ENCODE results near the gene PRRX1.

The PRRX1 gene

DNA sequence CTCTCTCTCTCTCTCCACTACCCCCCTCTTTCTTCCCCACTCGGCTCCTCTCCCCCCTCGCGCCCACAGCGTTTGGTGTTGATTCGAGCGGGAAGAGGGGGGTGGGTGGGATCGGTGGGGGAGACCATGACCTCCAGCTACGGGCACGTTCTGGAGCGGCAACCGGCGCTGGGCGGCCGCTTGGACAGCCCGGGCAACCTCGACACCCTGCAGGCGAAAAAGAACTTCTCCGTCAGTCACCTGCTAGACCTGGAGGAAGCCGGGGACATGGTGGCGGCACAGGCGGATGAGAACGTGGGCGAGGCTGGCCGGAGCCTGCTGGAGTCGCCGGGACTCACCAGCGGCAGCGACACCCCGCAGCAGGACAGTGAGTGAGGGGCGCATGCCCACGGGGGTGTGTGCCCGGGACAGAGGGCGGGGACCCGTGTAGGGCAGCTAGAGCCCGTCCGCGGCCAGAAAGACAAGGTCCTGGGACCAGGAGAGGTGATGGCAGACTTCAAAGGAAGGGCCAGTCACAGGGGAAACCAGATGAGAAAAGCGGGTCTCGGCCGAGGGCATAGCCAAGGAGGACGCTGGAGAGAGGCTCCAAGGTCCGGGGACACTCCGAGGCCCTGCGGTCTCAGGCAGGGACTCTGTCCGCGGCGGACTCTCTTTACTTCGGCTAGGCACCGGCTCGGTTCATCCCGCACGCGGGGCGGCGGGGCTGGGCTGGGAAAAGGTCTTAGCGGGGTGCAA is at the start of gene PRRX1:
Gene PRRX1 (plus strand): TSS at position 39 of the 735 bp plus-strand sequence. CDS start 88 bp downstream, at position 127.
- TF ChIP-seq FOXA1 (IDR thresholded peaks at IDR 0.05) (no peak), ZNF384 (IDR thresholded peaks at IDR 0.05) (no peak), SUZ12 (IDR thresholded peaks at IDR 0.05) (no peak), CTBP1 (IDR thresholded peaks at IDR 0.05; ENCODE audit: borderline replicate concordance) (no peak), L3MBTL2 (conservative IDR thresholded peaks at IDR 0.05) (peak; percentile 75)
- DNase-seq (ENCODE audit: extremely low spot score) = peak; percentile 47
- ChIA-PET POLR2A (no interaction called here), CTCF (no interaction called here)

DNA sequence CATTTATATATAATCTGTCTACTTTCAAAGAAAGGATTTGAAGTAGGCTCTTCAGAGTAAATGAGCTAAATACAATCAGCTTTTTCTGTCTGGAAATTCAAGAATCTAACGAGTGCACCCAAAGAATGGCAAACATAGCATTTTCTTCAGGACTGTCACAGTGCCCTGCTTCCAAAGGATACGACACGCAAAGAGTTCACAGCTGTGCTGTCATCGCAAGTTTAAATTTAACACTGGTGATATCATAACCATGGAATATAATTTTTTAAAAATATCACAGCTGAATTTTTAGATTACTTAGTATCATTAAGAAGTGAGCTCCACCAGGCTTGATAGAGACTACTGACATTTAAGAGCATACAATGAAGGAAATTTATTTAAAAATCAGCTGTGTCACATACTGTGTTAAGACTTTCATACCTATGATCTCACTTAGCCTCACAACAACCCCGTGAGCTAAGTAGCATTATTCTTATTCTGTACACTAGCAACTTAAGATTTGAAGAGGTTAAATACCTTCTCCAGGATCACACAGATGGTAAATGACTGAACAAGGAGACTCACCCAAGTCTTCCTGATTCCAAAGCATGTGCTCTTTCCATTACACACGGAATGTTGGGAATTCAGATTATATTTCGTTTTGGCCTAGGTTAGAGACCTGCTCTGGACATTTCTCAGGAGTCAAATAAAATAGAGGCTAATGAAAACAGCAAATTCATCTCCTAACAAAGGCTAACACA is 46.2 kb upstream of the PRRX1 start:
- no peak for DNase-seq (ENCODE audit: extremely low spot score)
- CTCF ChIA-PET = no interaction called here
- TF ChIP-seq CTBP1 (IDR thresholded peaks at IDR 0.05; ENCODE audit: borderline replicate concordance) (no peak), FOXK2 (IDR thresholded peaks at IDR 0.05) (no peak), SUZ12 (IDR thresholded peaks at IDR 0.05) (no peak), SP1 (IDR thresholded peaks at IDR 0.05) (no peak), FOXM1 (IDR thresholded peaks at IDR 0.05; ENCODE audit: borderline replicate concordance) (no peak), ZNF384 (IDR thresholded peaks at IDR 0.05) (no peak), LEF1 (IDR thresholded peaks at IDR 0.05; ENCODE audit: borderline replicate concordance) (no peak), NFRKB (IDR thresholded peaks at IDR 0.05) (no peak), L3MBTL2 (conservative IDR thresholded peaks at IDR 0.05) (no peak), ARNT (IDR thresholded peaks at IDR 0.05) (no peak), HDGF (IDR thresholded peaks at IDR 0.05; ENCODE audit: borderline replicate concordance) (no peak), FOXA1 (IDR thresholded peaks at IDR 0.05) (no peak)
- TF ChIP-seq, protein P1, sequence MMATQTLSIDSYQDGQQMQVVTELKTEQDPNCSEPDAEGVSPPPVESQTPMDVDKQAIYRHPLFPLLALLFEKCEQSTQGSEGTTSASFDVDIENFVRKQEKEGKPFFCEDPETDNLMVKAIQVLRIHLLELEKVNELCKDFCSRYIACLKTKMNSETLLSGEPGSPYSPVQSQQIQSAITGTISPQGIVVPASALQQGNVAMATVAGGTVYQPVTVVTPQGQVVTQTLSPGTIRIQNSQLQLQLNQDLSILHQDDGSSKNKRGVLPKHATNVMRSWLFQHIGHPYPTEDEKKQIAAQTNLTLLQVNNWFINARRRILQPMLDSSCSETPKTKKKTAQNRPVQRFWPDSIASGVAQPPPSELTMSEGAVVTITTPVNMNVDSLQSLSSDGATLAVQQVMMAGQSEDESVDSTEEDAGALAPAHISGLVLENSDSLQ (IDR thresholded peaks at IDR 0.05) = no peak
- POLR2A ChIA-PET = no interaction called here

- TF ChIP-seq NFRKB (IDR thresholded peaks at IDR 0.05) (no peak), TARDBP (IDR thresholded peaks at IDR 0.05) (no peak), BHLHE40 (IDR thresholded peaks at IDR 0.05; ENCODE audit: borderline replicate concordance) (no peak), SUZ12 (IDR thresholded peaks at IDR 0.05) (no peak), LEF1 (IDR thresholded peaks at IDR 0.05; ENCODE audit: borderline replicate concordance) (no peak), SP1 (IDR thresholded peaks at IDR 0.05) (no peak), ZNF384 (IDR thresholded peaks at IDR 0.05) (no peak), ELF4 (IDR thresholded peaks at IDR 0.05) (no peak), ARNT (IDR thresholded peaks at IDR 0.05) (no peak), HDGF (IDR thresholded peaks at IDR 0.05; ENCODE audit: borderline replicate concordance) (no peak), CTBP1 (IDR thresholded peaks at IDR 0.05; ENCODE audit: borderline replicate concordance) (no peak), FOXK2 (IDR thresholded peaks at IDR 0.05) (no peak), L3MBTL2 (conservative IDR thresholded peaks at IDR 0.05) (no peak), FOXM1 (IDR thresholded peaks at IDR 0.05; ENCODE audit: borderline replicate concordance) (no peak), FOXA1 (IDR thresholded peaks at IDR 0.05) (no peak)
- TF ChIP-seq, protein P1 (IDR thresholded peaks at IDR 0.05) = no peak
- DNase-seq (ENCODE audit: extremely low spot score) = no peak
- POLR2A ChIA-PET = no interaction called here
- CTCF ChIA-PET = no interaction called here
Measured at GRCh38 chr1:170618421-170618820, 45.5 kb upstream of the PRRX1 start.

GRCh38 chr1:170619241-170620028 is 44.5 kb upstream of the PRRX1 start:
- TF ChIP-seq CTBP1 (IDR thresholded peaks at IDR 0.05; ENCODE audit: borderline replicate concordance) (no peak), BHLHE40 (IDR thresholded peaks at IDR 0.05; ENCODE audit: borderline replicate concordance) (no peak), FOXM1 (IDR thresholded peaks at IDR 0.05; ENCODE audit: borderline replicate concordance) (no peak), SUZ12 (IDR thresholded peaks at IDR 0.05) (no peak), L3MBTL2 (conservative IDR thresholded peaks at IDR 0.05) (no peak), SP1 (IDR thresholded peaks at IDR 0.05) (no peak), ARNT (IDR thresholded peaks at IDR 0.05) (no peak)
- TF ChIP-seq, protein P1 (IDR thresholded peaks at IDR 0.05) = no peak
- ChIA-PET CTCF (no interaction called here), POLR2A (no interaction called here)
- no peak for DNase-seq (ENCODE audit: extremely low spot score)

DNA sequence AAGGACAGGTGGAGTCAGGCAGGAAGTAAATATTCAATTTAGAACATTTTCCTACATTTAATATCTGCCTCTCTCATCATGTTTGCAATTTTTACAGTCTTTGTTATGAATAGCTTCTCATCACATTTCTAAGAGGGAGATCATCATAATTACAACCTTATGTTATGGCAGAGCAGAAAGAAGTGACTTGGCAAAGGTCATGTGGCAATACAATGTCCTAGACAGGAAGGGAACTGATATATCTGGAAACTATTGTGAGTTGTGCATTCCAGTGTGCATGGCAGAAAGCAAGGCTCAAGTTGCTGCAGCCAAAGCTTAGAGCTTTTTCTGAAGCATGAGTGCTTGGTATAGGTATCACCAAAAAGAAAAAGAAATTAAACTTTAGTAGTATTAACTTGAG is 43.8 kb upstream of the PRRX1 start:
- ChIA-PET POLR2A (no interaction called here), CTCF (no interaction called here)
- no peak for DNase-seq (ENCODE audit: extremely low spot score)

More for the DNA sequence above, 43.8 kb upstream of the PRRX1 start:
- no peak for TF ChIP-seq TARDBP (IDR thresholded peaks at IDR 0.05)
- TF ChIP-seq FOXM1 (IDR thresholded peaks at IDR 0.05; ENCODE audit: borderline replicate concordance) = no peak
- TF ChIP-seq L3MBTL2 (conservative IDR thresholded peaks at IDR 0.05) = no peak
- TF ChIP-seq ARNT (IDR thresholded peaks at IDR 0.05) = no peak
- TF ChIP-seq SP1 (IDR thresholded peaks at IDR 0.05) = no peak
- TF ChIP-seq FOXA1 (IDR thresholded peaks at IDR 0.05) = no peak
- no peak for TF ChIP-seq HDGF (IDR thresholded peaks at IDR 0.05; ENCODE audit: borderline replicate concordance)
- no peak for TF ChIP-seq ELF4 (IDR thresholded peaks at IDR 0.05)
- TF ChIP-seq ZNF384 (IDR thresholded peaks at IDR 0.05) = no peak
- no peak for TF ChIP-seq SUZ12 (IDR thresholded peaks at IDR 0.05)
- TF ChIP-seq LEF1 (IDR thresholded peaks at IDR 0.05; ENCODE audit: borderline replicate concordance) = no peak
- no peak for TF ChIP-seq BHLHE40 (IDR thresholded peaks at IDR 0.05; ENCODE audit: borderline replicate concordance)
- TF ChIP-seq, protein P1 (IDR thresholded peaks at IDR 0.05) = no peak
- TF ChIP-seq NFRKB (IDR thresholded peaks at IDR 0.05) = no peak
- no peak for TF ChIP-seq FOXK2 (IDR thresholded peaks at IDR 0.05)
- no peak for TF ChIP-seq CTBP1 (IDR thresholded peaks at IDR 0.05; ENCODE audit: borderline replicate concordance)

Measured in HEK293T (cell line).